Endodermal cell (in vitro differentiated cells): ENCODE results near the gene PLCB1. TPM values are rescaled to one million over a fixed set of nuclear protein-coding genes. Genes with fewer than 3 reads are reported as not detected.
"Not testable (repeated sequence)": the region's sequence is repeated elsewhere in the genome, so short reads cannot be mapped to it uniquely, and the experiment has no call there.

ENCODE experiments used
- DNase-seq: peaks from one replicate; pipeline ENCODE4 v3.0.0-alpha.2; 2017
- H3K27ac ChIP-seq: 2 replicates; pipeline ENCODE4 v1.5.1; 2013; ENCODE audit warnings: mild to moderate bottlenecking, low read depth, low read length, moderate library complexity
- H3K27me3 ChIP-seq: 2 replicates; pipeline ENCODE4 v1.6.1; 2013; ENCODE audit warnings: mild to moderate bottlenecking, low read length, moderate library complexity; ENCODE audit not compliant: insufficient read depth, control insufficient read depth, poor library complexity, severe bottlenecking
- H3K36me3 ChIP-seq: 2 replicates; pipeline ENCODE4 v1.7.0; 2013; ENCODE audit warnings: mild to moderate bottlenecking, low read length, moderate library complexity; ENCODE audit not compliant: control insufficient read depth, insufficient read depth
- H3K4me1 ChIP-seq: one replicate; pipeline ENCODE4 v1.7.0; 2013; ENCODE audit warnings: low read length; ENCODE audit not compliant: control insufficient read depth, insufficient read depth
- H3K4me3 ChIP-seq: 2 replicates; pipeline ENCODE4 v1.5.1; 2013; ENCODE audit warnings: mild to moderate bottlenecking, low read length, moderate library complexity
- H3K9ac ChIP-seq: 2 replicates; pipeline ENCODE4 v1.6.1; 2013; ENCODE audit warnings: mild to moderate bottlenecking, low read length, moderate library complexity; ENCODE audit not compliant: poor library complexity, severe bottlenecking; ENCODE audit errors: extremely low read depth
- H3K9me3 ChIP-seq: 2 replicates; pipeline ENCODE4 v1.6.1; 2013; ENCODE audit warnings: mild to moderate bottlenecking, low read length, moderate library complexity; ENCODE audit not compliant: control insufficient read depth
- H3K27ac Mint-ChIP-seq: 2 replicates; pipeline ENCODE4 v1.8.0; 2020; ENCODE audit warnings: mixed read lengths
- H3K27me3 Mint-ChIP-seq: 2 replicates; pipeline ENCODE4 v1.8.0; 2021; ENCODE audit warnings: mild to moderate bottlenecking, mixed read lengths; ENCODE audit not compliant: insufficient read depth
- H3K36me3 Mint-ChIP-seq: 2 replicates; pipeline ENCODE4 v1.8.0; 2020; ENCODE audit warnings: low read depth, mixed read lengths
- H3K4me1 Mint-ChIP-seq: 2 replicates; pipeline ENCODE4 v1.8.0; 2020; ENCODE audit warnings: mixed read lengths
- H3K4me3 Mint-ChIP-seq: 2 replicates; pipeline ENCODE4 v1.8.0; 2020; ENCODE audit warnings: mild to moderate bottlenecking, moderate library complexity, mixed read lengths
- H3K9me3 Mint-ChIP-seq: 2 replicates; pipeline ENCODE4 v1.8.0; 2020; ENCODE audit warnings: mild to moderate bottlenecking, mixed read lengths
- WGBS, 2 experiments: methylation state at CpG; one replicate each; pipeline versions ENCODE4 v1.1.5 to v1.1.7; 2013; ENCODE audit warnings: missing lambda C conversion rate in 2 of 2, mixed read lengths in 1 of 2; ENCODE audit not compliant: insufficient coverage in 1 of 2, insufficient read length in 1 of 2; 5-methylcytosine and 5-hydroxymethylcytosine counted together
- total RNA-seq, 2 donors: library from RNA; stranded (reverse); fragmentation: NEBNext Ultra II Directional in 1 of 2; extraction: Animal tissue kit (Norgen Biotek cat#: 25700) in 1 of 2; gene quantifications; 2 replicates in 1 of 2; 3 replicates in 1 of 2; pipeline ENCODE4 v1.2.1, GENCODE V29; 2021
- TF ChIP-seq, protein P1 (sequence below): fragments of 200-600 bp; sonication (generic); conservative IDR thresholded peaks from 2 replicates; pipeline ENCODE4 v1.5.0; 2021; ENCODE audit warnings: antibody characterized with exemption, mild to moderate bottlenecking

The PLCB1 gene
- total RNA-seq, 2 donors from 2014 or later = 15.3 to 16.5 TPM

- 93 to 100% methylated on average over 1 of the region's 1 CpG for whole genome bisulfite sequencing, 2 experiments
- no peak overlapping the region for H3K27ac ChIP-seq
- H3K27ac Mint-ChIP-seq = no peak overlapping the region
- peaks cover 2% of the 10 kb centered on the region for H3K4me1 ChIP-seq
- no peaks in the 10 kb centered on the region for H3K36me3 Mint-ChIP-seq
- H3K9me3 Mint-ChIP-seq = no peaks in the 10 kb centered on the region
- no peak for DNase-seq
- no peaks in the 10 kb centered on the region for H3K36me3 ChIP-seq
- no peaks in the 10 kb centered on the region for H3K27me3 ChIP-seq
- peaks cover 12% of the 10 kb centered on the region for H3K4me1 Mint-ChIP-seq
- H3K27me3 Mint-ChIP-seq = peaks cover 3% of the 10 kb centered on the region
- H3K9ac ChIP-seq = no peak overlapping the region
- TF ChIP-seq, protein P1, sequence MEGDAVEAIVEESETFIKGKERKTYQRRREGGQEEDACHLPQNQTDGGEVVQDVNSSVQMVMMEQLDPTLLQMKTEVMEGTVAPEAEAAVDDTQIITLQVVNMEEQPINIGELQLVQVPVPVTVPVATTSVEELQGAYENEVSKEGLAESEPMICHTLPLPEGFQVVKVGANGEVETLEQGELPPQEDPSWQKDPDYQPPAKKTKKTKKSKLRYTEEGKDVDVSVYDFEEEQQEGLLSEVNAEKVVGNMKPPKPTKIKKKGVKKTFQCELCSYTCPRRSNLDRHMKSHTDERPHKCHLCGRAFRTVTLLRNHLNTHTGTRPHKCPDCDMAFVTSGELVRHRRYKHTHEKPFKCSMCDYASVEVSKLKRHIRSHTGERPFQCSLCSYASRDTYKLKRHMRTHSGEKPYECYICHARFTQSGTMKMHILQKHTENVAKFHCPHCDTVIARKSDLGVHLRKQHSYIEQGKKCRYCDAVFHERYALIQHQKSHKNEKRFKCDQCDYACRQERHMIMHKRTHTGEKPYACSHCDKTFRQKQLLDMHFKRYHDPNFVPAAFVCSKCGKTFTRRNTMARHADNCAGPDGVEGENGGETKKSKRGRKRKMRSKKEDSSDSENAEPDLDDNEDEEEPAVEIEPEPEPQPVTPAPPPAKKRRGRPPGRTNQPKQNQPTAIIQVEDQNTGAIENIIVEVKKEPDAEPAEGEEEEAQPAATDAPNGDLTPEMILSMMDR = no peak
- H3K4me3 ChIP-seq = no peak overlapping the region
- H3K4me3 Mint-ChIP-seq = no peak overlapping the region
- H3K9me3 ChIP-seq = peaks cover 7% of the 10 kb centered on the region
Observed at GRCh38 chr20:8346700-8347270, 214.7 kb downstream of the PLCB1 start.

- not testable (repeated sequence) for H3K9me3 ChIP-seq, H3K4me3 ChIP-seq, H3K27ac ChIP-seq, H3K4me1 ChIP-seq, H3K9ac ChIP-seq, H3K27me3 ChIP-seq, H3K27me3 Mint-ChIP-seq, H3K36me3 Mint-ChIP-seq, H3K27ac Mint-ChIP-seq, H3K4me3 Mint-ChIP-seq, H3K9me3 Mint-ChIP-seq, DNase-seq, H3K36me3 ChIP-seq
- 81 to 100% methylated on average over 2 of the region's 2 CpGs for WGBS, 2 experiments
- peaks cover 10% of the 10 kb centered on the region for H3K4me1 Mint-ChIP-seq
Observed at GRCh38 chr20:8350225-8350624, 218.2 kb downstream of the PLCB1 start.

DNA sequence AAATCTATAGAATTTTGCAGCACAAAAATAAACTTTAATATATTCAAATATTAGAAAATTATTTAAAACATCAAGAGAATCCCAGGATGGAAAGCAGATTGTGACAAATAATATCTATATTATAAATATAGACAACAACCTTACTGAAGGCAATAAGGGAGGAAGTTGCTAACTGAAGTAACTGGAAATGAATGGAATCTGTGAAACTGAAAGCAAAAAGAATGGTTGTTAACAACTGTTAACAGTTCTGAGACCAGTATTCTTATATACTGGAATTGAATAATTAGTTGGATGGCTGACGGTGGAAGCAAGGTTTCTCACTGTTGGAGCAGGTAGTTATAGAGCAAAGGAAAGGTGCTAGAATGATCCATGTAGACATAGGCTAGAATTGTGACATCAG is 220.4 kb downstream of the PLCB1 start:
- no peaks in the 10 kb centered on the region for H3K36me3 ChIP-seq
- DNase-seq = no peak
- Mint-ChIP-seq H3K27ac (no peak overlapping the region), H3K27me3 (no peaks in the 10 kb centered on the region), H3K4me1 (peaks cover 10% of the 10 kb centered on the region), H3K36me3 (no peaks in the 10 kb centered on the region), H3K4me3 (no peak overlapping the region), H3K9me3 (no peaks in the 10 kb centered on the region)
- no peak overlapping the region for H3K4me3 ChIP-seq
- H3K9ac ChIP-seq = no peak overlapping the region
- H3K27me3 ChIP-seq = no peaks in the 10 kb centered on the region
- TF ChIP-seq, protein P1 = no peak
- H3K9me3 ChIP-seq = peaks cover 7% of the 10 kb centered on the region
- H3K27ac ChIP-seq = no peak overlapping the region
- H3K4me1 ChIP-seq = no peaks in the 10 kb centered on the region
- WGBS, 2 experiments = 100% methylated on average over 1 of the region's 1 CpG

DNA sequence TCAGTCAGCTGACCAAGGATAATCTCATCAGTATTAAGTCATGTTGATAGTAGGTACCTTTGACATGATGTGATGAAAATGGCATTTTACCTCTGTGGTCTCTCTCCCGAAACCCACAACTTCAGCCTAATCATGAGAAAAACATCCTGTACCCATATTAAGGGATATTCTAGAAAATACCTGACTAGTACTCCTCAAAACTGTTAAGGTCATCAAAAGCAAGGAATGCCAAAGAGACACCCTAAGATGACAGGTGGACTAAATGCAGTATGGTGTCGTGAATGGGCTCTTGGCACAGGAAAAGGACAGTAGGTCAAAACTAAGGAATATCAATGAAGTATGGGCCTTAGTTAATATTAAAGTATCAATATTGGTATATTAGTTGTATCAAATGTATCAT is 221.4 kb downstream of the PLCB1 start:
- Mint-ChIP-seq H3K4me3 (no peak overlapping the region), H3K36me3 (no peaks in the 10 kb centered on the region), H3K4me1 (peaks cover 11% of the 10 kb centered on the region), H3K27me3 (no peaks in the 10 kb centered on the region), H3K9me3 (no peaks in the 10 kb centered on the region), H3K27ac (no peak overlapping the region)
- Histone ChIP-seq H3K9me3 (peaks cover 7% of the 10 kb centered on the region), H3K4me1 (no peaks in the 10 kb centered on the region), H3K36me3 (no peaks in the 10 kb centered on the region), H3K27me3 (no peaks in the 10 kb centered on the region), H3K4me3 (no peak overlapping the region), H3K27ac (no peak overlapping the region), H3K9ac (no peak overlapping the region)
- 76 to 100% methylated on average over 1 to 2 of the region's 2 CpGs for WGBS, 2 experiments
- TF ChIP-seq, protein P1 = no peak
- DNase-seq = no peak
